ENCODE results near the gene LCN9.

The LCN9 gene

GRCh38 chr9:135695036-135695435, 31.9 kb downstream of the LCN9 start:
- no peak for DNase-seq (ENCODE audit: low read depth)
- no peak for TF ChIP-seq CTCF (IDR thresholded peaks at IDR 0.05; ENCODE audit: low read depth, low read length, missing control alignments)
- in situ Hi-C loops (cut with HindIII; ENCODE audit: low sequenced_read_pairs) = no loop called here
- H3K4me3 ChIP-seq (ENCODE audit: low read depth, low read length) = no peak overlapping the region

- TF ChIP-seq CTCF (IDR thresholded peaks at IDR 0.05; ENCODE audit: low read depth, low read length, missing control alignments) = no peak
- DNase-seq (ENCODE audit: low read depth) = no peak
- H3K4me3 ChIP-seq (ENCODE audit: low read depth, low read length) = no peak overlapping the region
- in situ Hi-C loops (cut with HindIII; ENCODE audit: low sequenced_read_pairs) = no loop called here
Measured at GRCh38 chr9:135695642-135696041, 32.5 kb downstream of the LCN9 start.

GRCh38 chr9:135696446-135696845, 33.3 kb downstream of the LCN9 start:
- TF ChIP-seq CTCF (IDR thresholded peaks at IDR 0.05; ENCODE audit: low read depth, low read length, missing control alignments) = no peak
- H3K4me3 ChIP-seq (ENCODE audit: low read depth, low read length) = no peak overlapping the region
- no peak for DNase-seq (ENCODE audit: low read depth)
- in situ Hi-C loops (cut with HindIII; ENCODE audit: low sequenced_read_pairs) = no loop called here

- in situ Hi-C loops (cut with HindIII; ENCODE audit: low sequenced_read_pairs) = no loop called here
- no peak for DNase-seq (ENCODE audit: low read depth)
- TF ChIP-seq CTCF (IDR thresholded peaks at IDR 0.05; ENCODE audit: low read depth, low read length, missing control alignments) = no peak
- no peak overlapping the region for H3K4me3 ChIP-seq (ENCODE audit: low read depth, low read length)
Measured at GRCh38 chr9:135697226-135697625, 34.1 kb downstream of the LCN9 start.

- TF ChIP-seq CTCF (IDR thresholded peaks at IDR 0.05; ENCODE audit: low read depth, low read length, missing control alignments) = no peak
- DNase-seq (ENCODE audit: low read depth) = no peak
- no peak overlapping the region for H3K4me3 ChIP-seq (ENCODE audit: low read depth, low read length)
- in situ Hi-C loops (cut with HindIII; ENCODE audit: low sequenced_read_pairs) = no loop called here
Measured at GRCh38 chr9:135698236-135698635, 35.1 kb downstream of the LCN9 start.

- H3K4me3 ChIP-seq (ENCODE audit: low read depth, low read length) = no peak overlapping the region
- in situ Hi-C loops (cut with HindIII; ENCODE audit: low sequenced_read_pairs) = no loop called here
- no peak for TF ChIP-seq CTCF (IDR thresholded peaks at IDR 0.05; ENCODE audit: low read depth, low read length, missing control alignments)
- DNase-seq (ENCODE audit: low read depth) = no peak
Measured at GRCh38 chr9:135698767-135699166, 35.7 kb downstream of the LCN9 start.

- no peak for DNase-seq (ENCODE audit: low read depth)
- no peak for TF ChIP-seq CTCF (IDR thresholded peaks at IDR 0.05; ENCODE audit: low read depth, low read length, missing control alignments)
- in situ Hi-C loops (cut with HindIII; ENCODE audit: low sequenced_read_pairs) = no loop called here
- H3K4me3 ChIP-seq (ENCODE audit: low read depth, low read length) = no peak within 1 kb of the TSS
Measured at GRCh38 chr9:135699440-135699839, 36.3 kb downstream of the LCN9 start, which contains the start of gene SOHLH1. SOHLH1 (minus strand) TSS chr9:135699481; CDS start chr9:135699467, 14 bp downstream.
